Femur (tissue), 1 donor: ENCODE measurements around the gene COL13A1.

Experiments used
- DNase-seq: peaks from one replicate; pipeline ENCODE4 v3.0.0-alpha.2; 2017

The COL13A1 gene

GRCh38 chr10:69955211-69955805 is 153.6 kb downstream of the COL13A1 start:
- peak; percentile 8 for DNase-seq

GRCh38 chr10:69955897-69956740 is 154.4 kb downstream of the COL13A1 start:
- peak; percentile 10 for DNase-seq

- DNase-seq = peak; percentile 9
Observed at GRCh38 chr10:69956741-69957230, 155.1 kb downstream of the COL13A1 start.

- peak; percentile 13 for DNase-seq
Observed at GRCh38 chr10:69957241-69957885, 155.7 kb downstream of the COL13A1 start.

- DNase-seq = peak; percentile 18
Observed at GRCh38 chr10:69957886-69958555, 156.3 kb downstream of the COL13A1 start.

- no peak for DNase-seq
Observed at GRCh38 chr10:69958556-69958902, 156.8 kb downstream of the COL13A1 start.

- peak; percentile 7 for DNase-seq
Observed at GRCh38 chr10:69959911-69960310, 158.2 kb downstream of the COL13A1 start.

GRCh38 chr10:69960606-69960987 is 158.9 kb downstream of the COL13A1 start:
- no peak for DNase-seq

GRCh38 chr10:69960988-69961880 is 159.5 kb downstream of the COL13A1 start:
- no peak for DNase-seq

GRCh38 chr10:69961881-69962745 is 160.4 kb downstream of the COL13A1 start:
- DNase-seq = no peak

- DNase-seq = no peak
Observed at GRCh38 chr10:69962746-69963135, 161.0 kb downstream of the COL13A1 start.

- DNase-seq = no peak
Observed at GRCh38 chr10:69963178-69963834, 161.6 kb downstream of the COL13A1 start.

GRCh38 chr10:69963835-69964710 is 162.4 kb downstream of the COL13A1 start:
- DNase-seq = no peak

- no peak for DNase-seq
Observed at GRCh38 chr10:69965086-69965485, 163.4 kb downstream of the COL13A1 start.

- DNase-seq = no peak
Observed at GRCh38 chr10:69965919-69966662, 164.4 kb downstream of the COL13A1 start.

GRCh38 chr10:69968830-69969229 is 167.1 kb downstream of the COL13A1 start:
- no peak for DNase-seq

GRCh38 chr10:69969977-69970376 is 168.3 kb downstream of the COL13A1 start:
- no peak for DNase-seq

- no peak for DNase-seq
Observed at GRCh38 chr10:69972981-69973397, 171.3 kb downstream of the COL13A1 start.

GRCh38 chr10:69973678-69974077 is 172.0 kb downstream of the COL13A1 start:
- no peak for DNase-seq
